Heart right ventricle (tissue), 16 donors: ENCODE data around the gene CALML5. TPM values are rescaled to one million over a fixed set of nuclear protein-coding genes. Genes with fewer than 3 reads are reported as not detected.

ENCODE experiments used
- ATAC-seq, 8 donors: fragments of 200-7000 bp; cut with Tn5 transposase; one replicate each; pipeline ENCODE4 v1.9.1; 2020; ENCODE audit warnings: mild to moderate bottlenecking in 8 of 8, moderate library complexity in 8 of 8, moderate number of reproducible peaks in 1 of 8
- DNase-seq, 2 donors: peaks; one replicate each; pipeline ENCODE4 v3.0.0-alpha.2; 2020
- H3K27ac ChIP-seq, 10 donors: fragments of 200-600 bp; sonication (generic) in 2 of 10; one replicate each; pipeline versions ENCODE4 v1.5.0 to v1.8.0; 2020 to 2022; ENCODE audit warnings: mild to moderate bottlenecking in 3 of 10
- H3K27me3 ChIP-seq, 7 donors: fragments of 200-600 bp; one replicate each; pipeline ENCODE4 v1.8.0; 2021 to 2022; ENCODE audit warnings: mild to moderate bottlenecking in 2 of 7
- H3K36me3 ChIP-seq, 9 donors: fragments of 200-600 bp; sonication (generic) in 1 of 9; one replicate each; pipeline versions ENCODE4 v1.5.0 to v1.8.0; 2020 to 2022; ENCODE audit warnings: mild to moderate bottlenecking in 2 of 9
- H3K4me1 ChIP-seq, 9 donors: fragments of 200-600 bp; sonication (generic) in 1 of 9; one replicate each; pipeline versions ENCODE4 v1.5.0 to v1.8.0; 2020 to 2022; ENCODE audit warnings: mild to moderate bottlenecking in 4 of 9
- H3K4me3 ChIP-seq, 10 donors: fragments of 200-600 bp; sonication (generic) in 2 of 10; one replicate each; pipeline versions ENCODE4 v1.5.0 to v1.8.0; 2020 to 2022; ENCODE audit warnings: mild to moderate bottlenecking in 7 of 10, moderate library complexity in 2 of 10
- H3K9me3 ChIP-seq, 11 donors: fragments of 200-600 bp in 10 of 11; sonication (generic) in 2 of 11; one replicate each; pipeline versions ENCODE4 v1.5.0 to v1.8.0; 2013 to 2022; ENCODE audit warnings: mild to moderate bottlenecking in 2 of 11, control low read depth in 1 of 11, moderate library complexity in 1 of 11
- CTCF ChIP-seq, 9 donors: fragments of 200-600 bp; sonication (generic) in 2 of 9; IDR thresholded peaks; one replicate each; pipeline versions ENCODE4 v1.5.0 to v1.8.0; 2021 to 2022; ENCODE audit warnings: antibody characterized with exemption in 9 of 9, mild to moderate bottlenecking in 5 of 9, moderate library complexity in 1 of 9
- WGBS, 2 donors: extraction: QIAGEN DNeasy Blood & Tissue Kit; methylation state at CpG; one replicate each; pipeline ENCODE4 v1.1.7; 2013; ENCODE audit warnings: inconsistent platforms in 1 of 2; 5-methylcytosine and 5-hydroxymethylcytosine counted together
- intact Hi-C, 10 donors: fragments of 100-400 bp; cut with DNase I; formaldehyde crosslinking; loops; one replicate each; pipeline versions ENCODE4 v1.11.1 to v1.14.2; 2022
- polyA plus RNA-seq, 2 donors: library from polyadenylated mRNA; stranded (reverse); fragments of 200-250 nt; gene quantifications; one replicate each; pipeline ENCODE4 v1.2.3, GENCODE V29; 2013
- total RNA-seq, 10 donors: library from RNA; stranded (reverse); fragmentation: NEBNext Ultra II Directional in 3 of 10; extraction: Animal tissue kit (Norgen Biotek cat#: 25700) in 3 of 10; gene quantifications; one replicate each; pipeline versions ENCODE4 v1.2.1 to v1.2.4, GENCODE V29; 2021 to 2023
- donor health status: Arrhythmogenic right ventricular cardiomyopathy.
- donor health status: ischemic (EF 13 %, LVEDD 7.1; RV severe dilation, severe dysfunction).
- donor health status: healthy with polysubstance abuse.
- donor health status: DM: no; HTN: yes; CAD: no.
- donor health status: DM: no; HTN: no; CAD: no.
- donor health status: ischemic (EF 25% LVEDD 6.9; RV normal size, moderate dysfunction).
- donor health status: ischemic (EF 25% LVEDD 5.7; RV mildly dilated, moderate dysfunction).
- donor health status: healthy.
- donor health status: DM: yes; HTN: yes; CAD: no.
- donor health status: Ischemic cardiomyopathy.
- donor health status: ischemic (EF 35%, LVEDD 5.7; RV mildly dilated, moderate dysfunction).
- donor health status: nonischemic (EF 11% LVEDD 7.7; RV severe dilation, severe dysfunction).
- donor health status: DM: yes; HTN: yes; CAD: no.
- donor health status: PGD.
- donor health status: ischemic (EF 29% LVEDD 5.4; RV normal size, mild dysfunction).
- donor health status: nonischemic (EF 23%, LVEDD 6.1; RV moderate dilation, normal function).

Gene CALML5
- total and polyA plus RNA-seq, 12 donors: not detected

GRCh38 chr10:5469353-5470061, 29.9 kb downstream of the CALML5 start:
- DNase-seq (no peak), ATAC-seq (no peak)
- WGBS, 2 donors: 85 to 91% methylated on average over 15 of the region's 15 CpGs
- H3K27me3 ChIP-seq: no peaks in the 10 kb centered on the region
- H3K27ac ChIP-seq: no peak overlapping the region
- no peaks in the 10 kb centered on the region for H3K36me3 ChIP-seq
- intact Hi-C loops: no loop called here
- peaks cover 0 to 15% (median 5%) of the 10 kb centered on the region in 11 donors for H3K9me3 ChIP-seq
- H3K4me3 ChIP-seq: no peak overlapping the region
- no peaks in the 10 kb centered on the region for H3K4me1 ChIP-seq
- no peak for TF ChIP-seq CTCF (IDR thresholded peaks at IDR 0.05)

GRCh38 chr10:5468262-5469106, 30.9 kb downstream of the CALML5 start:
- intact Hi-C loops: no loop called here
- Histone ChIP-seq H3K36me3 (no peaks in the 10 kb centered on the region), H3K4me3 (no peak overlapping the region), H3K9me3 (peaks cover 0 to 15% (median 5%) of the 10 kb centered on the region in 11 donors), H3K4me1 (no peaks in the 10 kb centered on the region), H3K27me3 (no peaks in the 10 kb centered on the region), H3K27ac (no peak overlapping the region)
- TF ChIP-seq CTCF (IDR thresholded peaks at IDR 0.05): no peak
- WGBS, 2 donors: 82 to 90% methylated on average over 8 of the region's 8 CpGs
- peak in 2 of 8 donors; percentile 33 to 43 for ATAC-seq
- DNase-seq: no peak

GRCh38 chr10:5467634-5468255, 31.6 kb downstream of the CALML5 start:
- no peak for TF ChIP-seq CTCF (IDR thresholded peaks at IDR 0.05)
- Histone ChIP-seq H3K36me3 (no peaks in the 10 kb centered on the region), H3K27me3 (no peaks in the 10 kb centered on the region), H3K4me1 (no peaks in the 10 kb centered on the region), H3K27ac (no peak overlapping the region), H3K4me3 (no peak overlapping the region), H3K9me3 (peaks cover 0 to 15% (median 5%) of the 10 kb centered on the region in 11 donors)
- no peak for DNase-seq
- intact Hi-C loops: no loop called here
- ATAC-seq: no peak
- 89 to 96% methylated on average over 6 of the region's 6 CpGs for WGBS, 2 donors

- Histone ChIP-seq H3K36me3 (no peaks in the 10 kb centered on the region), H3K4me3 (no peak overlapping the region), H3K27me3 (no peaks in the 10 kb centered on the region), H3K27ac (no peak overlapping the region), H3K9me3 (peaks cover 0 to 15% (median 5%) of the 10 kb centered on the region in 11 donors), H3K4me1 (peaks cover 0 to 4% (median 0%) of the 10 kb centered on the region in 9 donors)
- intact Hi-C loops: no loop called here
- 80% methylated on average over 8 of the region's 8 CpGs for WGBS, 2 donors
- no peak for ATAC-seq
- TF ChIP-seq CTCF (IDR thresholded peaks at IDR 0.05): no peak
- no peak for DNase-seq
These were observed 32.2 kb downstream of the CALML5 start for GRCh38 chr10:5467207-5467535.
